GM19467 (cell line): ENCODE data around the gene HOXB2.

Source experiments
- ATAC-seq: cut with Tn5 transposase; IDR thresholded peaks from one replicate; pipeline ENCODE4 v1.9.1; 2021; ENCODE audit warnings: mild to moderate bottlenecking, moderate library complexity; ENCODE audit not compliant: unreplicated experiment

Gene HOXB2

GRCh38 chr17:48497103-48497502 lies 47.8 kb downstream of the HOXB2 start:
- ATAC-seq, result no peak

- no peak for ATAC-seq
Measured at GRCh38 chr17:48494335-48494734, 50.6 kb downstream of the HOXB2 start.
